ENCODE measurements around the gene INSC.

Gene INSC

DNA sequence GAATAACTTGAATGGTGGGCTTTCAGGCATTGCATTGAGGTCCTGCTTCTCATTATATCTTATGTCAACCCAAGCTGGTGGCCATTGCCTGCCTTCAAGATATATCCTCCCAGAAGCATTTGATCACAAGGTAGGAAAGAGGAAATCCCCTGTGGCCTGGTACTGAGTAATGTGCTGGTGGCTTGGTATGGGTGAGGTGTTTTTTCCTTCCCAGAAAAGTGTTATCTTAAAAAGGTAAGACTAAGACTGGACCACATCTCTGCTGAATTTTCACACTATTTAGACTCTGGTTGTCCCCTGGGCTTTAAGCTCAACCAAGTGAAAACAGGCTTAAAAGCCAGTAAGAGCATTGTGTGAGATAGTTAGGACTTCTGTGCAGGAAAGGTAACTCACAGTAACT lies 3.7 kb downstream of the INSC start:
- Histone ChIP-seq H3K27me3 (replicated peaks in 2 of 5; ENCODE audit: control insufficient read depth in 4 of 5, insufficient read depth in 5 of 5, low read length in 4 of 5) (peaks cover 0 to 21% (median 3%) of the 10 kb centered on the region in 5 experiments), H3K9me3 (ENCODE audit: control extremely low read depth in 1 of 5, control insufficient read depth in 4 of 5, insufficient read depth in 2 of 5, low read depth in 1 of 5, low read length in 4 of 5) (no peaks in the 10 kb centered on the region), H3K4me3 (ENCODE audit: control insufficient read depth in 1 of 7, extremely low read depth in 1 of 7, insufficient read depth in 4 of 7, low read depth in 2 of 7, low read length in 6 of 7) (no peak overlapping the region), H3K4me1 (ENCODE audit: control extremely low read depth in 1 of 4, control insufficient read depth in 4 of 4, insufficient read depth in 4 of 4, low read length in 3 of 4) (peaks cover 5 to 22% (median 15%) of the 10 kb centered on the region in 4 experiments), H3K27ac (ENCODE audit: insufficient read depth in 1 of 2, low read depth in 1 of 2, low read length in 2 of 2, poor library complexity in 1 of 2, severe bottlenecking in 2 of 2) (no peak overlapping the region), H3K36me3 (ENCODE audit: control insufficient read depth in 4 of 4, insufficient read depth in 4 of 4, low read length in 3 of 4) (no peaks in the 10 kb centered on the region)
- POLR2A ChIA-PET = no interaction called here
- no peak for DNase-seq
- CTCF ChIA-PET = interaction anchor here (1.5 to 7.6 kb wide), 2 partner anchors 16 to 39 kb away, joined by 4 to 89 read pairs; no protein-coding TSS in a partner anchor

DNA sequence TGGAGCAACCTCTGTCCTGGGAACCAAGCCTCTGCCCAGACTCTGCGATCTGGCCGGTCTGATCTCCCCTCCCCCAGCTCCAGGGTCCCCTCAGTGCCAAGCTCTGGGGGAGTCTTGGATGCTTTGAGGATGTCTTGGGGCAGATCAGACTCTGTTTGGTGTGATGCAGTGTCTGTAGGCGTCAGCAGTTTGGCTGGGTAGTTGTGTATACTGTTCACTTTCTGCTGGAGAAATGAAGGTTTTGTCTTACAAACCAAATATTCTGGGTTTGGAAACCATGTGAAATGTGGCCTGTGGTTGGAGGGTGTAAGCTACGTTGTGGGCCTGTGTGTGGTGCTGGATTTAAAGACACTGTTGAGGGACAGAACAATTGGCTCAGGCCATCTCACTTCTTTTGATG lies 4.6 kb downstream of the INSC start:
- H3K9me3 ChIP-seq (ENCODE audit: control extremely low read depth in 1 of 5, control insufficient read depth in 4 of 5, insufficient read depth in 2 of 5, low read depth in 1 of 5, low read length in 4 of 5) = no peaks in the 10 kb centered on the region
- DNase-seq = no peak
- H3K4me3 ChIP-seq (ENCODE audit: control insufficient read depth in 1 of 7, extremely low read depth in 1 of 7, insufficient read depth in 4 of 7, low read depth in 2 of 7, low read length in 6 of 7) = no peak overlapping the region
- ChIA-PET CTCF (interaction anchor here (0.8 to 7.6 kb wide), 2 partner anchors 17 to 20 kb away, joined by 3 to 89 read pairs; no protein-coding TSS in a partner anchor), POLR2A (no interaction called here)
- no peak overlapping the region for H3K27ac ChIP-seq (ENCODE audit: insufficient read depth in 1 of 2, low read depth in 1 of 2, low read length in 2 of 2, poor library complexity in 1 of 2, severe bottlenecking in 2 of 2)
- no peaks in the 10 kb centered on the region for H3K36me3 ChIP-seq (ENCODE audit: control insufficient read depth in 4 of 4, insufficient read depth in 4 of 4, low read length in 3 of 4)
- H3K27me3 ChIP-seq (replicated peaks in 2 of 5; ENCODE audit: control insufficient read depth in 4 of 5, insufficient read depth in 5 of 5, low read length in 4 of 5) = peaks cover 0 to 25% (median 3%) of the 10 kb centered on the region in 5 experiments
- H3K4me1 ChIP-seq (ENCODE audit: control extremely low read depth in 1 of 4, control insufficient read depth in 4 of 4, insufficient read depth in 4 of 4, low read length in 3 of 4) = peaks cover 0 to 14% (median 7%) of the 10 kb centered on the region in 4 experiments
- 100% methylated on average over 3 of the region's 4 CpGs for WGBS (ENCODE audit: insufficient coverage)

DNA sequence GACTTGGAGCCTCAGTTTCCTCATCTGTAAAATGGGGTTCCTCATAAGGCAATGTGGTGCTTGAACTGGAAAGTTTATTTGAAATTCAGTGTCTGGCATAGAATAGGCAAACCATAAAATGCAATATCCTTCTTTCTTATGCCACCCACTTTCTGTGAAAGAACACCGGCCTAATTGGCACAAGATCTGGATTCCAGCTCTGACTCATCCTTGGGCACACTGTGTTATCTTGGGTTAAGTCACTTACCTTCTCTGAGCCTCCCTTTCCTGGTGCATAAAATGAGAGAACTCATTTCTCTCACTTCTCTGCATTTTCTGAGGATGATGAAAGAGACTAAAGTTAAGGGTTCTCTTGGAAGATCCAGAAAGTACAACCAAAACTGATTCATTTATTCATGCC lies 5.1 kb downstream of the INSC start:
- 100% methylated on average over 1 of the region's 1 CpG for WGBS (ENCODE audit: insufficient coverage)
- Histone ChIP-seq H3K27me3 (replicated peaks in 2 of 5; ENCODE audit: control insufficient read depth in 4 of 5, insufficient read depth in 5 of 5, low read length in 4 of 5) (peaks cover 0 to 23% (median 3%) of the 10 kb centered on the region in 5 experiments), H3K27ac (ENCODE audit: insufficient read depth in 1 of 2, low read depth in 1 of 2, low read length in 2 of 2, poor library complexity in 1 of 2, severe bottlenecking in 2 of 2) (no peak overlapping the region), H3K4me1 (ENCODE audit: control extremely low read depth in 1 of 4, control insufficient read depth in 4 of 4, insufficient read depth in 4 of 4, low read length in 3 of 4) (peaks cover 0 to 10% (median 4%) of the 10 kb centered on the region in 4 experiments), H3K4me3 (ENCODE audit: control insufficient read depth in 1 of 7, extremely low read depth in 1 of 7, insufficient read depth in 4 of 7, low read depth in 2 of 7, low read length in 6 of 7) (no peak overlapping the region), H3K36me3 (ENCODE audit: control insufficient read depth in 4 of 4, insufficient read depth in 4 of 4, low read length in 3 of 4) (no peaks in the 10 kb centered on the region), H3K9me3 (ENCODE audit: control extremely low read depth in 1 of 5, control insufficient read depth in 4 of 5, insufficient read depth in 2 of 5, low read depth in 1 of 5, low read length in 4 of 5) (no peaks in the 10 kb centered on the region)
- POLR2A ChIA-PET = no interaction called here
- no peak for DNase-seq
- CTCF ChIA-PET = interaction anchor here (7.6 kb wide), 1 partner anchor 17 kb away, joined by 89 read pairs; no protein-coding TSS in a partner anchor

DNA sequence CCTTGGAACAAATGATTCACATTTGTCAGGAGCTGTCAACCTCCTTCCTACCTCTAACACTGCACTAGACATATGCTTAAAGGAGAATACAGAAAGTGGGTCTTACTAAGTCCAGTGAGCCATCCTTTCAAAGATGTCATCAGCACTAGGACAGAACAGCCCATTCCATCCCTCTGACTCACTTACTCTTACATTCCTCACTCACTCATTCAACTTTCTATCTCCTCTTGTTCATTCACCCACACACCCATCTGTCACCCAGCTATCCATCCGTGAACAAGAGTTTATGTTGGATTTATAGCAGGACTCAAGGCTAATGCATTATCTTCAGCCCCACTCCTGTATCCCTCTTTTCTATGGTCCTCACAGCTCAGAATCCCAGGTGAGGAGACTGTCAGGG lies 9.1 kb downstream of the INSC start:
- Histone ChIP-seq H3K36me3 (ENCODE audit: control insufficient read depth in 4 of 4, insufficient read depth in 4 of 4, low read length in 3 of 4) (no peaks in the 10 kb centered on the region), H3K9me3 (ENCODE audit: control extremely low read depth in 1 of 5, control insufficient read depth in 4 of 5, insufficient read depth in 2 of 5, low read depth in 1 of 5, low read length in 4 of 5) (no peaks in the 10 kb centered on the region), H3K27me3 (replicated peaks in 2 of 5; ENCODE audit: control insufficient read depth in 4 of 5, insufficient read depth in 5 of 5, low read length in 4 of 5) (peaks cover 0 to 11% (median 2%) of the 10 kb centered on the region in 5 experiments), H3K4me3 (ENCODE audit: control insufficient read depth in 1 of 7, extremely low read depth in 1 of 7, insufficient read depth in 4 of 7, low read depth in 2 of 7, low read length in 6 of 7) (no peak overlapping the region), H3K27ac (ENCODE audit: insufficient read depth in 1 of 2, low read depth in 1 of 2, low read length in 2 of 2, poor library complexity in 1 of 2, severe bottlenecking in 2 of 2) (no peak overlapping the region), H3K4me1 (ENCODE audit: control extremely low read depth in 1 of 4, control insufficient read depth in 4 of 4, insufficient read depth in 4 of 4, low read length in 3 of 4) (no peaks in the 10 kb centered on the region)
- no peak for DNase-seq
- POLR2A ChIA-PET = no interaction called here
- CTCF ChIA-PET = interaction anchor here (0.9 to 1.2 kb wide), 4 partner anchors 8 to 24 kb away, joined by 3 to 4 read pairs (median 4); no protein-coding TSS in a partner anchor
- no CpG with 5 or more reads among the region's 1 CpG for WGBS (ENCODE audit: insufficient coverage)

DNA sequence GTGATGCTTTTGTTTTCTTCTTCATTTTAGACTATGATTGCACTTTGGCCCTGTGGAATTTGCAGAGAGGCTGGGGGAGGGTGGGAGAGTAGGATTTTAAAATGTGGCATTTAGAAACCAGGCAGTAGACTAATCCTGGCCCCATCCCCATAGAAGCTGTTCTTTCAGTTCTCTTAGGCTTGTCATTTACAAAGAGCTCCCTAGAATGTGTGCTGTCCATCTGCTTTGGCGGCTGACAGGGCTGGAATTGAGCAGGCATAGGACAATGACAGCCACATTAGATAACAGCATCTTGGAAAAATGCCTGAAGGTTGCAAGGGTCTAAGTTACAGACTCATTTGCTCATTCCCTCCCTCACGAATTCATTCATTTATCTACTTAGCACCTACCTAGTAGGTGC lies 9.8 kb downstream of the INSC start:
- Histone ChIP-seq H3K9me3 (ENCODE audit: control extremely low read depth in 1 of 5, control insufficient read depth in 4 of 5, insufficient read depth in 2 of 5, low read depth in 1 of 5, low read length in 4 of 5) (no peaks in the 10 kb centered on the region), H3K27me3 (replicated peaks in 2 of 5; ENCODE audit: control insufficient read depth in 4 of 5, insufficient read depth in 5 of 5, low read length in 4 of 5) (peaks cover 0 to 9% (median 3%) of the 10 kb centered on the region in 5 experiments), H3K27ac (ENCODE audit: insufficient read depth in 1 of 2, low read depth in 1 of 2, low read length in 2 of 2, poor library complexity in 1 of 2, severe bottlenecking in 2 of 2) (no peak overlapping the region), H3K4me3 (ENCODE audit: control insufficient read depth in 1 of 7, extremely low read depth in 1 of 7, insufficient read depth in 4 of 7, low read depth in 2 of 7, low read length in 6 of 7) (no peak overlapping the region), H3K36me3 (ENCODE audit: control insufficient read depth in 4 of 4, insufficient read depth in 4 of 4, low read length in 3 of 4) (no peaks in the 10 kb centered on the region), H3K4me1 (ENCODE audit: control extremely low read depth in 1 of 4, control insufficient read depth in 4 of 4, insufficient read depth in 4 of 4, low read length in 3 of 4) (no peaks in the 10 kb centered on the region)
- no CpG with 5 or more reads among the region's 2 CpGs for whole genome bisulfite sequencing (ENCODE audit: insufficient coverage)
- no peak for DNase-seq
- POLR2A ChIA-PET = no interaction called here
- CTCF ChIA-PET = interaction anchor here (0.9 to 3.8 kb wide), 4 partner anchors 8 to 24 kb away, joined by 3 to 19 read pairs (median 4); no protein-coding TSS in a partner anchor

DNA sequence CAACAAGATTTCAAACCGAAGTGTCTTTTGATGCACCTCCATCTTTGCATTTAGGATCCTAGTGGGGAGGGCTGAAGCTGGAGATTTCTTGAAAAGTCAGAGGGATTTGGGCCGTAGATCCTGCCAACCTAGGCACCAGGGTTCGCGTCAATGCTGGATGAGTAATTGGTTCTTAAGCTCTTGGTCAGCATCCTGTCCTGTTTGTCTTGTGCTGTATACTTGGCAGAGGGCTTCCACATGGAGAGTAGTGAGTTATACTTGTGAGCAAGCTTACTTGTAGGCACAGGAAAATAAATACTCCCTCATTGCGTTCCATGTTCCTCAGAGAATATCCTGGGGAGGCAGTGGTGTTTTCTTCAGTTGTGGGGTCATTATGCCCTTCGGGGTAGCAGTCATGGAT lies 12.6 kb downstream of the INSC start:
- ChIA-PET POLR2A (no interaction called here), CTCF (interaction anchor here (0.8 to 3.8 kb wide), 4 partner anchors 10 to 83 kb away, joined by 3 to 19 read pairs (median 6); partner anchors contain the start of gene INSC)

DNA sequence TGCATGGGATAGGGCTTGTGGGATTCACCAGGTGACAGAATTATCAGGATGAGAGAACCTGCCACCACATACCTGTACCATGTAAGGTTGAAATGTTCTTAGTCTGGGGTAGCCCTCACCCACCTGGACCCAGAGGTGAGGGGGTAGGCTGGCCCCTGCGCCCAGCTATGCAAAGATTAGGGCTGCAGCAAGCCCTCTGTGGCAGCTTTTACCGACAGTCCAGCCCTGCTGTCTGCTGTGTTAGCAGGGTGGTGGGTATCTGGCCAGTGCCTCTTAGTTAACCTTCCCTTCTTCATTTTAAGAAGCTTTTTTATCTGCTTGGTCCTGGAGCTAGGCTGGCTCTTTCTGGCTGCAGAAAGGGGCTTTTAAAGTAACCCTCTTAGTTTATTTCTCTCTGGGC lies 13.9 kb downstream of the INSC start:
- 100% methylated on average over 2 of the region's 2 CpGs for WGBS (ENCODE audit: insufficient coverage)
- DNase-seq = no peak
- ChIA-PET POLR2A (no interaction called here), CTCF (no interaction called here)
- Histone ChIP-seq H3K4me3 (ENCODE audit: control insufficient read depth in 1 of 7, extremely low read depth in 1 of 7, insufficient read depth in 4 of 7, low read depth in 2 of 7, low read length in 6 of 7) (no peak overlapping the region), H3K27ac (ENCODE audit: insufficient read depth in 1 of 2, low read depth in 1 of 2, low read length in 2 of 2, poor library complexity in 1 of 2, severe bottlenecking in 2 of 2) (no peak overlapping the region), H3K4me1 (ENCODE audit: control extremely low read depth in 1 of 4, control insufficient read depth in 4 of 4, insufficient read depth in 4 of 4, low read length in 3 of 4) (peaks cover 0 to 4% (median 0%) of the 10 kb centered on the region in 4 experiments), H3K36me3 (ENCODE audit: control insufficient read depth in 4 of 4, insufficient read depth in 4 of 4, low read length in 3 of 4) (no peaks in the 10 kb centered on the region), H3K27me3 (replicated peaks in 2 of 5; ENCODE audit: control insufficient read depth in 4 of 5, insufficient read depth in 5 of 5, low read length in 4 of 5) (peaks cover 0 to 10% (median 3%) of the 10 kb centered on the region in 5 experiments), H3K9me3 (ENCODE audit: control extremely low read depth in 1 of 5, control insufficient read depth in 4 of 5, insufficient read depth in 2 of 5, low read depth in 1 of 5, low read length in 4 of 5) (no peaks in the 10 kb centered on the region)

More for the DNA sequence above, 12.6 kb downstream of the INSC start:
- Histone ChIP-seq H3K4me3 (ENCODE audit: control insufficient read depth in 1 of 7, extremely low read depth in 1 of 7, insufficient read depth in 4 of 7, low read depth in 2 of 7, low read length in 6 of 7) (no peak overlapping the region), H3K36me3 (ENCODE audit: control insufficient read depth in 4 of 4, insufficient read depth in 4 of 4, low read length in 3 of 4) (no peaks in the 10 kb centered on the region), H3K4me1 (ENCODE audit: control extremely low read depth in 1 of 4, control insufficient read depth in 4 of 4, insufficient read depth in 4 of 4, low read length in 3 of 4) (peaks cover 0 to 4% (median 0%) of the 10 kb centered on the region in 4 experiments), H3K27ac (ENCODE audit: insufficient read depth in 1 of 2, low read depth in 1 of 2, low read length in 2 of 2, poor library complexity in 1 of 2, severe bottlenecking in 2 of 2) (no peak overlapping the region), H3K9me3 (ENCODE audit: control extremely low read depth in 1 of 5, control insufficient read depth in 4 of 5, insufficient read depth in 2 of 5, low read depth in 1 of 5, low read length in 4 of 5) (no peaks in the 10 kb centered on the region), H3K27me3 (replicated peaks in 2 of 5; ENCODE audit: control insufficient read depth in 4 of 5, insufficient read depth in 5 of 5, low read length in 4 of 5) (peaks cover 0 to 10% (median 3%) of the 10 kb centered on the region in 5 experiments)
- DNase-seq = no peak
- 100% methylated on average over 4 of the region's 6 CpGs for WGBS (ENCODE audit: insufficient coverage)
